Trophoblast cell (in vitro differentiated cells and primary cell): ENCODE data around the gene MYO1B.

Experiments used
- DNase-seq, 2 donors: peaks; one replicate each; pipeline ENCODE4 v3.0.0-alpha.2; 2016
- H2AFZ ChIP-seq: 2 replicates; pipeline ENCODE4 v1.6.1; 2013; ENCODE audit warnings: low read length, moderate library complexity, mild to moderate bottlenecking; ENCODE audit not compliant: insufficient read depth, poor library complexity
- H2AK5ac ChIP-seq: 2 replicates; pipeline ENCODE4 v1.6.1; 2013; ENCODE audit warnings: mild to moderate bottlenecking, low read length
- H2BK120ac ChIP-seq: 2 replicates; pipeline ENCODE4 v1.6.1; 2013; ENCODE audit warnings: low read length, mild to moderate bottlenecking, moderate library complexity; ENCODE audit not compliant: insufficient read depth, poor library complexity
- H2BK12ac ChIP-seq: 2 replicates; pipeline ENCODE4 v1.6.1; 2013; ENCODE audit warnings: mild to moderate bottlenecking, low read length, moderate library complexity
- H2BK5ac ChIP-seq: 2 replicates; pipeline ENCODE4 v1.6.1; 2013; ENCODE audit warnings: low read length, low read depth, moderate library complexity, mild to moderate bottlenecking; ENCODE audit not compliant: poor library complexity
- H3K14ac ChIP-seq: 2 replicates; pipeline ENCODE4 v1.6.1; 2013; ENCODE audit warnings: mild to moderate bottlenecking, low read length
- H3K18ac ChIP-seq: 2 replicates; pipeline ENCODE4 v1.6.1; 2013; ENCODE audit warnings: mild to moderate bottlenecking, low read length
- H3K23ac ChIP-seq: 2 replicates; pipeline ENCODE4 v1.6.1; 2013; ENCODE audit warnings: low read length
- H3K27ac ChIP-seq: 2 replicates; pipeline ENCODE4 v1.5.1; 2013; ENCODE audit warnings: low read depth, mild to moderate bottlenecking, inconsistent platforms, low read length, moderate library complexity
- H3K27me3 ChIP-seq: 2 replicates; pipeline ENCODE4 v1.6.1; 2013; ENCODE audit warnings: inconsistent platforms, mild to moderate bottlenecking, low read length, moderate library complexity; ENCODE audit not compliant: insufficient read depth
- H3K36me3 ChIP-seq, 2 experiments: 1 replicate in 1 of 2; 2 replicates in 1 of 2; pipeline ENCODE4 v1.6.1; 2013; ENCODE audit warnings: low read length in 2 of 2, mild to moderate bottlenecking in 2 of 2, moderate library complexity in 1 of 2; ENCODE audit not compliant: insufficient read depth in 2 of 2, control insufficient read depth in 1 of 2
- H3K4ac ChIP-seq: 2 replicates; pipeline ENCODE4 v1.6.1; 2013; ENCODE audit warnings: low read depth, mild to moderate bottlenecking, low read length, moderate library complexity
- H3K4me1 ChIP-seq, 2 experiments: 1 replicate in 1 of 2; 2 replicates in 1 of 2; pipeline ENCODE4 v1.6.1; 2013; ENCODE audit warnings: low read length in 2 of 2, mild to moderate bottlenecking in 2 of 2, moderate library complexity in 1 of 2; ENCODE audit not compliant: insufficient read depth in 2 of 2, control insufficient read depth in 1 of 2
- H3K4me2 ChIP-seq: 2 replicates; pipeline ENCODE4 v1.6.1; 2013; ENCODE audit warnings: inconsistent platforms, mild to moderate bottlenecking, low read length, moderate library complexity
- H3K4me3 ChIP-seq: 2 replicates; pipeline ENCODE4 v1.5.1; 2013; ENCODE audit warnings: mild to moderate bottlenecking, low read depth, low read length, inconsistent platforms
- H3K79me1 ChIP-seq: one replicate; pipeline ENCODE4 v1.6.1; 2013; ENCODE audit warnings: low read length
- H3K79me2 ChIP-seq: 2 replicates; pipeline ENCODE4 v1.6.1; 2013; ENCODE audit warnings: low read length, mild to moderate bottlenecking; ENCODE audit not compliant: control insufficient read depth, insufficient read depth, poor library complexity
- H3K9ac ChIP-seq: 2 replicates; pipeline ENCODE4 v1.6.1; 2013; ENCODE audit warnings: mild to moderate bottlenecking, low read length
- H3K9me3 ChIP-seq: 2 replicates; pipeline ENCODE4 v1.6.1; 2013; ENCODE audit warnings: low read depth, mild to moderate bottlenecking, control low read depth, inconsistent platforms, low read length; ENCODE audit not compliant: insufficient read depth
- H4K12ac ChIP-seq: 2 replicates; pipeline ENCODE4 v1.6.1; 2013; ENCODE audit warnings: low read depth, mild to moderate bottlenecking, low read length, moderate library complexity
- H4K8ac ChIP-seq: 2 replicates; pipeline ENCODE4 v1.6.1; 2013; ENCODE audit warnings: low read depth, mild to moderate bottlenecking, low read length, moderate library complexity
- H4K91ac ChIP-seq: one replicate; pipeline ENCODE4 v1.6.1; 2013; ENCODE audit warnings: low read depth, mild to moderate bottlenecking, low read length, moderate library complexity
- WGBS: extraction: QIAGEN DNeasy Blood & Tissue Kit; methylation state at CpG from one replicate; pipeline ENCODE4 v1.1.7; 2013; ENCODE audit warnings: missing lambda C conversion rate; ENCODE audit not compliant: insufficient read length, insufficient coverage; ENCODE audit errors: extremely low coverage; 5-methylcytosine and 5-hydroxymethylcytosine counted together

The MYO1B gene

GRCh38 chr2:191351921-191352320 is 106.7 kb downstream of the MYO1B start:
- no peak overlapping the region for H3K4ac ChIP-seq
- no peak for DNase-seq
- H3K14ac ChIP-seq = no peak overlapping the region
- no peak overlapping the region for H2BK120ac ChIP-seq
- no peaks in the 10 kb centered on the region for H3K79me2 ChIP-seq
- H2BK5ac ChIP-seq = no peak overlapping the region
- H2AFZ ChIP-seq = no peak overlapping the region
- H3K4me1 ChIP-seq = no peaks in the 10 kb centered on the region
- no peak overlapping the region for H3K23ac ChIP-seq
- H3K18ac ChIP-seq = no peak overlapping the region
- no peak overlapping the region for H3K9ac ChIP-seq
- no peak overlapping the region for H3K27ac ChIP-seq
- H3K9me3 ChIP-seq = no peaks in the 10 kb centered on the region
- H4K8ac ChIP-seq = no peak overlapping the region
- no peak overlapping the region for H4K91ac ChIP-seq
- H3K36me3 ChIP-seq = peaks cover 5 to 20% of the 10 kb centered on the region in 2 experiments
- no peaks in the 10 kb centered on the region for H3K79me1 ChIP-seq
- H3K27me3 ChIP-seq = no peaks in the 10 kb centered on the region
- H2AK5ac ChIP-seq = no peak overlapping the region
- no peak overlapping the region for H3K4me3 ChIP-seq
- H4K12ac ChIP-seq = no peak overlapping the region
- no peak overlapping the region for H2BK12ac ChIP-seq
- no peak overlapping the region for H3K4me2 ChIP-seq
- no CpG with 5 or more reads among the region's 2 CpGs for WGBS

- peaks cover 5 to 20% of the 10 kb centered on the region in 2 experiments for H3K36me3 ChIP-seq
- H2AK5ac ChIP-seq = no peak overlapping the region
- no peak overlapping the region for H2BK5ac ChIP-seq
- H3K18ac ChIP-seq = no peak overlapping the region
- no peak overlapping the region for H2BK120ac ChIP-seq
- H3K27me3 ChIP-seq = no peaks in the 10 kb centered on the region
- H3K14ac ChIP-seq = no peak overlapping the region
- no peak overlapping the region for H3K4me3 ChIP-seq
- WGBS = no CpG with 5 or more reads among the region's 2 CpGs
- no peak for DNase-seq
- no peak overlapping the region for H3K23ac ChIP-seq
- H3K79me1 ChIP-seq = no peaks in the 10 kb centered on the region
- no peaks in the 10 kb centered on the region for H3K79me2 ChIP-seq
- no peak overlapping the region for H4K8ac ChIP-seq
- H2AFZ ChIP-seq = no peak overlapping the region
- no peak overlapping the region for H3K27ac ChIP-seq
- no peak overlapping the region for H3K4ac ChIP-seq
- H4K12ac ChIP-seq = no peak overlapping the region
- no peaks in the 10 kb centered on the region for H3K4me1 ChIP-seq
- H4K91ac ChIP-seq = no peak overlapping the region
- no peak overlapping the region for H2BK12ac ChIP-seq
- no peak overlapping the region for H3K9ac ChIP-seq
- no peak overlapping the region for H3K4me2 ChIP-seq
- H3K9me3 ChIP-seq = no peaks in the 10 kb centered on the region
Measured at GRCh38 chr2:191352536-191352935, 107.3 kb downstream of the MYO1B start.

- peaks cover 5 to 10% of the 10 kb centered on the region in 2 experiments for H3K36me3 ChIP-seq
- H2BK5ac ChIP-seq = no peak overlapping the region
- no peak for DNase-seq
- no peak overlapping the region for H3K23ac ChIP-seq
- no peak overlapping the region for H4K91ac ChIP-seq
- H2AK5ac ChIP-seq = no peak overlapping the region
- H3K14ac ChIP-seq = no peak overlapping the region
- no peak overlapping the region for H3K4me3 ChIP-seq
- no peaks in the 10 kb centered on the region for H3K4me1 ChIP-seq
- no peak overlapping the region for H3K4me2 ChIP-seq
- H2AFZ ChIP-seq = no peak overlapping the region
- H3K18ac ChIP-seq = no peak overlapping the region
- no peaks in the 10 kb centered on the region for H3K79me1 ChIP-seq
- H3K27ac ChIP-seq = no peak overlapping the region
- no CpG with 5 or more reads among the region's 8 CpGs for WGBS
- H4K8ac ChIP-seq = no peak overlapping the region
- no peak overlapping the region for H3K4ac ChIP-seq
- H3K79me2 ChIP-seq = no peaks in the 10 kb centered on the region
- no peak overlapping the region for H2BK120ac ChIP-seq
- no peak overlapping the region for H3K9ac ChIP-seq
- H2BK12ac ChIP-seq = no peak overlapping the region
- no peaks in the 10 kb centered on the region for H3K27me3 ChIP-seq
- no peak overlapping the region for H4K12ac ChIP-seq
- H3K9me3 ChIP-seq = peaks cover 2% of the 10 kb centered on the region
Measured at GRCh38 chr2:191355170-191355758, 110.1 kb downstream of the MYO1B start.

- no CpG with 5 or more reads among the region's 1 CpG for WGBS
- Histone ChIP-seq H3K4me3 (no peak overlapping the region), H3K4me2 (no peak overlapping the region), H2BK5ac (no peak overlapping the region), H2BK120ac (no peak overlapping the region), H3K79me2 (no peaks in the 10 kb centered on the region), H3K4ac (no peak overlapping the region), H3K18ac (no peak overlapping the region), H3K14ac (no peak overlapping the region), H3K23ac (no peak overlapping the region), H2AK5ac (no peak overlapping the region), H2BK12ac (no peak overlapping the region), H3K9ac (no peak overlapping the region), H4K12ac (no peak overlapping the region), H3K9me3 (peaks cover 2% of the 10 kb centered on the region), H3K36me3 (peaks cover 5 to 12% of the 10 kb centered on the region in 2 experiments), H3K79me1 (no peaks in the 10 kb centered on the region), H3K4me1 (no peaks in the 10 kb centered on the region), H3K27ac (no peak overlapping the region), H3K27me3 (no peaks in the 10 kb centered on the region), H2AFZ (no peak overlapping the region), H4K91ac (no peak overlapping the region), H4K8ac (no peak overlapping the region)
- DNase-seq = no peak
Measured at GRCh38 chr2:191357678-191358077, 112.5 kb downstream of the MYO1B start.
